HEK293 (cell line): Measurements from ENCODE around the gene IMMP2L.

Experiments
- CTCF ChIA-PET: fragments of 350-600 bp; formaldehyde crosslinking; extraction: SDS; loops from one replicate; lab custom pipeline; 2021; ENCODE audit warnings: antibody characterized with exemption; lab: Yijun Ruan, JAX
- POLR2A ChIA-PET: fragments of 300-600 bp; formaldehyde crosslinking; extraction: SDS; loops from one replicate; lab custom pipeline; 2020; ENCODE audit warnings: antibody characterized with exemption, inconsistent platforms; lab: Yijun Ruan, JAX
- H3K27ac ChIP-seq: fragments of 200-500 bp; sonication (Bioruptor generic); 2 replicates; pipeline ENCODE4 v1.5.1; 2014; ENCODE audit warnings: low read depth, low read length, control low read depth, inconsistent platforms; ENCODE audit errors: extremely low read depth
- H3K36me3 ChIP-seq, 2 experiments: fragments of 200-500 bp in 1 of 2; sonication (Bioruptor generic) in 1 of 2; 1 replicate in 1 of 2; 2 replicates in 1 of 2; pipeline ENCODE4 v1.5.1; 2014 to 2017; ENCODE audit warnings: inconsistent platforms in 2 of 2, low read length in 2 of 2; ENCODE audit not compliant: control insufficient read depth in 2 of 2, insufficient read depth in 1 of 2
- H3K4me1 ChIP-seq: fragments of 200-500 bp; sonication (Bioruptor generic); 2 replicates; pipeline ENCODE4 v1.5.1; 2014; ENCODE audit warnings: mild to moderate bottlenecking, low read length, inconsistent platforms; ENCODE audit not compliant: control insufficient read depth, insufficient read depth
- H3K4me3 ChIP-seq: 2 replicates; pipeline ENCODE4 v1.5.1; 2011; ENCODE audit warnings: low read depth, mild to moderate bottlenecking, control low read depth, low read length, moderate library complexity
- H3K9me3 ChIP-seq: fragments of 200-500 bp; sonication (Bioruptor generic); 2 replicates; pipeline ENCODE4 v1.5.1; 2014; ENCODE audit warnings: low read depth, low read length, inconsistent platforms; ENCODE audit not compliant: control insufficient read depth, insufficient read depth
- KLF10 ChIP-seq: fragments of 450-650 bp; IDR thresholded peaks from 2 replicates; pipeline ENCODE4 v1.5.1; 2018; ENCODE audit warnings: missing biosample characterization, mild to moderate bottlenecking, missing genetic modification characterization
- PRDM6 ChIP-seq: fragments of 450-650 bp; formaldehyde crosslinking; IDR thresholded peaks from 2 replicates; pipeline ENCODE4 v1.5.1; 2017; ENCODE audit warnings: missing biosample characterization, missing genetic modification characterization
- REPIN1 ChIP-seq: fragments of 450-650 bp; formaldehyde crosslinking; IDR thresholded peaks from 2 replicates; pipeline ENCODE4 v1.5.1; 2017; ENCODE audit warnings: missing biosample characterization, missing genetic modification characterization, low read depth
- ZIC2 ChIP-seq: fragments of 450-650 bp; formaldehyde crosslinking; IDR thresholded peaks from 2 replicates; pipeline ENCODE4 v1.5.1; 2016; ENCODE audit warnings: missing biosample characterization, missing genetic modification characterization
- ZNF10 ChIP-seq: fragments of 450-650 bp; formaldehyde crosslinking; IDR thresholded peaks from 2 replicates; pipeline ENCODE4 v1.5.1; 2017; ENCODE audit warnings: missing biosample characterization, missing genetic modification characterization
- ZNF121 ChIP-seq: fragments of 450-650 bp; formaldehyde crosslinking; IDR thresholded peaks from 2 replicates; pipeline ENCODE4 v1.5.1; 2016; ENCODE audit warnings: missing biosample characterization, missing genetic modification characterization
- ZNF214 ChIP-seq: fragments of 450-650 bp; formaldehyde crosslinking; IDR thresholded peaks from 2 replicates; pipeline ENCODE4 v1.5.1; 2017; ENCODE audit warnings: missing biosample characterization, mild to moderate bottlenecking, missing genetic modification characterization, borderline replicate concordance
- ZNF23 ChIP-seq: fragments of 450-650 bp; formaldehyde crosslinking; IDR thresholded peaks from 2 replicates; pipeline ENCODE4 v1.5.1; 2016; ENCODE audit warnings: missing biosample characterization, missing genetic modification characterization, borderline replicate concordance
- ZNF239 ChIP-seq: fragments of 450-650 bp; formaldehyde crosslinking; IDR thresholded peaks from 2 replicates; pipeline ENCODE4 v1.5.1; 2016; ENCODE audit warnings: missing biosample characterization, missing genetic modification characterization
- ZNF26 ChIP-seq: fragments of 450-650 bp; formaldehyde crosslinking; IDR thresholded peaks from 2 replicates; pipeline ENCODE4 v1.5.1; 2016; ENCODE audit warnings: missing biosample characterization, missing genetic modification characterization
- ZNF311 ChIP-seq: fragments of 450-650 bp; formaldehyde crosslinking; IDR thresholded peaks from 2 replicates; pipeline ENCODE4 v1.5.1; 2017; ENCODE audit warnings: missing biosample characterization, missing genetic modification characterization, borderline replicate concordance
- ZNF404 ChIP-seq: fragments of 450-650 bp; formaldehyde crosslinking; IDR thresholded peaks from 2 replicates; pipeline ENCODE4 v1.5.1; 2017; ENCODE audit warnings: missing biosample characterization, missing genetic modification characterization
- ZNF488 ChIP-seq: fragments of 450-650 bp; formaldehyde crosslinking; IDR thresholded peaks from 2 replicates; pipeline ENCODE4 v1.5.1; 2016; ENCODE audit warnings: missing biosample characterization, missing genetic modification characterization
- ZNF501 ChIP-seq: fragments of 450-650 bp; formaldehyde crosslinking; IDR thresholded peaks from 2 replicates; pipeline ENCODE4 v1.5.1; 2016; ENCODE audit warnings: missing biosample characterization, missing genetic modification characterization
- ZNF518A ChIP-seq: fragments of 450-650 bp; formaldehyde crosslinking; conservative IDR thresholded peaks from 2 replicates; pipeline ENCODE4 v1.5.1; 2016; ENCODE audit warnings: low read depth, missing biosample characterization, missing genetic modification characterization
- ZNF549 ChIP-seq: fragments of 450-650 bp; IDR thresholded peaks from 2 replicates; pipeline ENCODE4 v1.5.1; 2018; ENCODE audit warnings: missing biosample characterization, missing genetic modification characterization, mild to moderate bottlenecking, inconsistent platforms, moderate library complexity
- ZNF596 ChIP-seq: fragments of 450-650 bp; IDR thresholded peaks from 2 replicates; pipeline ENCODE4 v1.5.0; 2018; ENCODE audit warnings: missing biosample characterization, mild to moderate bottlenecking, missing genetic modification characterization, moderate library complexity
- ZNF624 ChIP-seq: fragments of 450-650 bp; formaldehyde crosslinking; IDR thresholded peaks from 2 replicates; pipeline ENCODE4 v1.5.1; 2017; ENCODE audit warnings: missing biosample characterization, missing genetic modification characterization
- ZNF629 ChIP-seq: fragments of 450-650 bp; formaldehyde crosslinking; IDR thresholded peaks from 2 replicates; pipeline ENCODE4 v1.5.1; 2017; ENCODE audit warnings: missing biosample characterization, missing genetic modification characterization
- ZNF645 ChIP-seq: fragments of 450-650 bp; formaldehyde crosslinking; IDR thresholded peaks from 2 replicates; pipeline ENCODE4; 2016; ENCODE audit warnings: missing biosample characterization, missing genetic modification characterization
- ZNF660 ChIP-seq: fragments of 450-650 bp; IDR thresholded peaks from 2 replicates; pipeline ENCODE4 v1.5.1; 2018; ENCODE audit warnings: missing biosample characterization, mild to moderate bottlenecking, missing genetic modification characterization
- ZNF776 ChIP-seq: fragments of 450-650 bp; formaldehyde crosslinking; IDR thresholded peaks from 2 replicates; pipeline ENCODE4 v1.5.0; 2017; ENCODE audit warnings: missing biosample characterization, missing genetic modification characterization, borderline replicate concordance
- ZNF830 ChIP-seq: fragments of 450-650 bp; IDR thresholded peaks from 2 replicates; pipeline ENCODE4 v1.5.0; 2018; ENCODE audit warnings: missing biosample characterization, missing genetic modification characterization, low read depth, mild to moderate bottlenecking, moderate library complexity

IMMP2L gene

GRCh38 chr7:110922906-110923305 lies 639.4 kb downstream of the IMMP2L start:
- Histone ChIP-seq H3K36me3 (no peaks in the 10 kb centered on the region), H3K4me1 (no peaks in the 10 kb centered on the region), H3K27ac (no peak overlapping the region), H3K9me3 (no peaks in the 10 kb centered on the region), H3K4me3 (no peak overlapping the region)
- ChIA-PET CTCF (no interaction called here), POLR2A (no interaction called here)
- TF ChIP-seq ZNF121 (tag by site-specific recombination): no peak
- TF ChIP-seq ZNF23 (tag by site-specific recombination): no peak
- TF ChIP-seq ZNF404 (tag by site-specific recombination): no peak
- no peak for TF ChIP-seq ZNF311 (tag by site-specific recombination)
- TF ChIP-seq REPIN1 (tag by site-specific recombination): no peak
- no peak for TF ChIP-seq ZNF776
- no peak for TF ChIP-seq ZNF239 (tag by site-specific recombination)
- TF ChIP-seq ZNF214 (tag by site-specific recombination): no peak
- TF ChIP-seq KLF10: no peak
- TF ChIP-seq ZNF549 (tag by site-specific recombination): no peak
- no peak for TF ChIP-seq PRDM6 (tag by site-specific recombination)
- no peak for TF ChIP-seq ZNF660 (tag by site-specific recombination)
- TF ChIP-seq ZNF501 (tag by site-specific recombination): no peak
- TF ChIP-seq ZNF596 (tag by site-specific recombination): no peak
- no peak for TF ChIP-seq ZNF645 (tag by site-specific recombination)

- POLR2A ChIA-PET: no interaction called here
- H3K36me3 ChIP-seq: no peaks in the 10 kb centered on the region
- no peak overlapping the region for H3K4me3 ChIP-seq
- CTCF ChIA-PET: interaction anchor here (0.6 kb wide), 1 partner anchor 558 kb away, joined by 4 read pairs; no protein-coding TSS in a partner anchor
- H3K27ac ChIP-seq: no peak overlapping the region
- H3K9me3 ChIP-seq: no peaks in the 10 kb centered on the region
- no peaks in the 10 kb centered on the region for H3K4me1 ChIP-seq
- TF ChIP-seq ZNF121 (tag by site-specific recombination): no peak
- TF ChIP-seq ZNF624 (tag by site-specific recombination): no peak
- no peak for TF ChIP-seq ZNF549 (tag by site-specific recombination)
- no peak for TF ChIP-seq ZNF488 (tag by site-specific recombination)
- TF ChIP-seq ZNF629 (tag by site-specific recombination): no peak
- no peak for TF ChIP-seq ZNF518A
- TF ChIP-seq ZNF26 (tag by site-specific recombination): no peak
- no peak for TF ChIP-seq ZNF830 (tag by site-specific recombination)
- TF ChIP-seq ZIC2 (tag by site-specific recombination): no peak
- no peak for TF ChIP-seq ZNF10 (tag by site-specific recombination)
Observed at GRCh38 chr7:110921595-110922151, 640.6 kb downstream of the IMMP2L start.
